GM12873 (cell line): ENCODE measurements around the gene ORC4.

Experiments used
- CTCF ChIP-seq: IDR thresholded peaks from 2 replicates; pipeline ENCODE4 v1.5.1; 2012; ENCODE audit warnings: low read depth, mild to moderate bottlenecking, moderate library complexity, low read length, control low read depth; ENCODE audit not compliant: insufficient read depth; ENCODE audit errors: missing control alignments

Gene ORC4

GRCh38 chr2:148021059-148021861, 723 bp upstream of the ORC4 start, which contains the start of gene MBD5:
Gene MBD5, plus strand, starts transcription at chr2:148021091.
- no peak for TF ChIP-seq CTCF

GRCh38 chr2:148014616-148015015, 5.9 kb downstream of the ORC4 start:
- no peak for TF ChIP-seq CTCF

- no peak for TF ChIP-seq CTCF
These were observed 6.7 kb downstream of the ORC4 start for GRCh38 chr2:148013876-148014275.

- TF ChIP-seq CTCF: no peak
These were observed 13.2 kb downstream of the ORC4 start for GRCh38 chr2:148007219-148007900.

GRCh38 chr2:148006249-148007007, 14.1 kb downstream of the ORC4 start:
- no peak for TF ChIP-seq CTCF

GRCh38 chr2:148000095-148000494, 20.4 kb downstream of the ORC4 start:
- TF ChIP-seq CTCF: no peak

- no peak for TF ChIP-seq CTCF
These were observed 21.4 kb downstream of the ORC4 start for GRCh38 chr2:147999126-147999525.
